SKM-1 treated with dmso at 0.1 percent for 144 hours (cell line): ENCODE measurements around the gene DCX.

Experiments
- DNase-seq: peaks from one replicate; lab custom pipeline; 2025; ENCODE audit not compliant: unreplicated experiment; lab: John Stamatoyannopoulos, UW

Gene DCX

DNA sequence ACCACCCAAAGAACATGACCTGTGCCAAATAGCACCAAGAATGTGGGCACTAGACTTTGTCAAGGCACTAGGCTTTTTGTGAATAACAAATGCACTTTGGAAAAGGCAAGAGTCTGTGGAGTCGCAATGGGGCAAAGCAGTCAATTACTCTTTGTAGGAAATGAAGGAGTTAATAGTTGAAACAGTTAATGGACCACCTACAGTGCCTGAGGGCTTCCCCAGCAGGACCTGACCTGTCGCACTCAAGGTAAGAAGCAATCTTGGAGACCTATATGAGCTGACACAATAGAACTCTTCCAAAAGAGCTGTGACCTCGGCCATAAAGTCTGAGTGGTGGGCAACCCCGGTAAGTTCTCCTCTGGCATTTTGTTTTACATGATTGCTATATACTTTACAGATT, 92.5 kb downstream of the DCX start:
- no peak for DNase-seq

GRCh38 chrX:111318901-111319300, 93.1 kb downstream of the DCX start:
- no peak for DNase-seq

GRCh38 chrX:111309083-111309482, 102.9 kb downstream of the DCX start:
- DNase-seq, result no peak

- DNase-seq, result no peak
Measured at GRCh38 chrX:111308039-111308438, 104.0 kb downstream of the DCX start.

DNA sequence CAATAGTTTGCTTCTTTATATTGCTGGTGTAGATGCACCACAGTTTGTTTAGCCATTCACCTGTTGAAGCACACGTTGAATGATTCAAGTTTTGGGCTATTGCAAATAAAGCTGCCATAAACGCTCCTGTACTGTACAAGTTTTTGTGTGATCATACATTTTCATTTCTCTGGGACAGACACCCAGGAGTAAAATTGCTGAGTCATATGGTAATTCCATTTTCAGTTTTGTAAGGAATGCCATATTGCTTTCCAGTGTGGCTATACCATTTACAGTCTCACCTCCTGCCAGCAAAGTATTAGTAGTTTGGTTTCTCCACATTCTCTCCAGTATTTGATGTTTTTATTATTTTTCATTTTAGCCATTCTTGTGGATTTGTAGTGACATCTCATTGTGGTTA, 109.7 kb downstream of the DCX start:
- no peak for DNase-seq

DNA sequence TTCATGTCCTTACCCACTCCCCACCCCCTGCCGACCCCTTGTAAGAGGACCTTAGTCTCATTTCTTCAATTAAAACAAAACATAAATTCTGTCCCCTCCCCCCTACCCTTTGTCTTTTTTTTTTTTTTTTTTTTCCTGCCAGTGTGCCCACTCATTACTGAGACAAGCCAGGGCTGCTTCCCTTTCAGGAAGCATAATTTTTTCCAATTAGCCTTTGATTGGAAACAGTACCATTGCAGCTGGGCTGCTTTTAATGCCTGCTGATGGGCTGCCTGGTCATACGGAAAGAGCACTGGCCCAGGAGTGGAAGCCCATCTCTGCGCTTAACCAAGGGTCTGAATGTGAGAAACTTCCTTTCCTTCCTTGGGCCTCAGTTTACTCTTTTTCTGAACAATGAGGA, 123.2 kb downstream of the DCX start:
- DNase-seq, result no peak

GRCh38 chrX:111284631-111285293, 127.2 kb downstream of the DCX start:
- DNase-seq, result no peak

- DNase-seq, result no peak
Measured at GRCh38 chrX:111283446-111283845, 128.5 kb downstream of the DCX start.

- no peak for DNase-seq
Measured at GRCh38 chrX:111282991-111283390, 129.0 kb downstream of the DCX start.

- no peak for DNase-seq
Measured at GRCh38 chrX:111282139-111282538, 129.9 kb downstream of the DCX start.

GRCh38 chrX:111270339-111270738, 141.7 kb downstream of the DCX start, which contains the start of gene CAPN6:
CAPN6 (minus strand) TSS chrX:111270483; CDS start chrX:111263936, 6,547 bp downstream.
- DNase-seq, result no peak

DNA sequence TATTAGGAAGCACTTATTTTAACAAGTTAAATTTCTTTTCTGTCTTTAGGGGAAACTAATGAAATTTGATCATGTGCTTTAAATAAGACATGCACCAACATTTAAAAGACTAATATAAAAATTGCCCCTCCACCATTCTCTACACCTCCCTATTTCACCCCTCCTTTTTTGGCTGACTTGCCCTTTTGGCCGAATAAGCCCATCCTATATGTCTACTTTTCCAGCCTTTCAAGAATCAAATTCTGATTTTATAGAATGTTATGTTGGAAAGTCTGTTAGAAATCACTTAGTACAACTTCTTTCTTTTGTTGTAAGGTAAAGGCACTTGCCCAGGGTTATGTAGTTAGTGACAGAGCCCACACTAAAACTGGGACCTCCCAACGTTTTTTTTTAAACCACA, 143.5 kb downstream of the DCX start:
- DNase-seq, result no peak

GRCh38 chrX:111265486-111265885, 146.5 kb downstream of the DCX start:
- no peak for DNase-seq

DNA sequence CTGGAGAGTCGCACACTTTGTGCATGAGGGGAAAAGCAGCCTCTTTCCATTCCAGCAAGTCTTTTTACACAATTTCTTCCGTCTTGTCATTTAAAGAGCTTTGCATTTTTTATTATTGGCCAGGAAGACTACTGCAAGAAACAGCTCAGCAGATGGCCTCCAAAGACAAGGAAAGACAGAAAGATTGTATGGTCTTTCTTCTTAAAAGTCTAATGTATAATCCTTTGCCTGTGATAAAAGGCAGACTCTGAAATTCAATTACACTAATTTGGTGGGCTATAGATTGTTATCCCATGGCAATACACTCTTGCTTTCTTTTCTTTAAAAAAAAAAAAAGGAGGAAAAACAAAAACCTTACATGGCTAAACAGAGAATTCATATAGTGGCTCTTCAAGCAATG, 147.6 kb downstream of the DCX start:
- no peak for DNase-seq

DNA sequence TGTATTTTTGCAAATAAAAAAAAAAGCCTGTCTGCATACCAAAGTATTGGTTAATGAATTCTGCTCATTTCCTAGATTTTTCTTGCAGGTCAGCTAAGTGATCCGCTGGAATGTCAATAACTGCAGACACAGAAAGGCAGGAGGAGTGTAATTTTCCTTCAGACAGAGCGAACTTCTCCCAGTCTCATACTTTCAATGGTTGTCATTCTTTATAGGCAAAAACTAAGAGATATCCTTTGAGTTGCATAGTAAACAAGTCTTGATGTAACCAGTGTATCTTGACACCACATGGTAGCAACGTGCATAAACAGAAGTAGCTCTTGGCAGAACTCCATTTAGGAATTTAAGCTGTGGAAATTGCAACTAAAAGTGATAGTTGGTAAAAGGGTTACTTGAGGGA, 149.9 kb downstream of the DCX start:
- no peak for DNase-seq

- no peak for DNase-seq
Measured at GRCh38 chrX:111260451-111260850, 151.5 kb downstream of the DCX start.

DNA sequence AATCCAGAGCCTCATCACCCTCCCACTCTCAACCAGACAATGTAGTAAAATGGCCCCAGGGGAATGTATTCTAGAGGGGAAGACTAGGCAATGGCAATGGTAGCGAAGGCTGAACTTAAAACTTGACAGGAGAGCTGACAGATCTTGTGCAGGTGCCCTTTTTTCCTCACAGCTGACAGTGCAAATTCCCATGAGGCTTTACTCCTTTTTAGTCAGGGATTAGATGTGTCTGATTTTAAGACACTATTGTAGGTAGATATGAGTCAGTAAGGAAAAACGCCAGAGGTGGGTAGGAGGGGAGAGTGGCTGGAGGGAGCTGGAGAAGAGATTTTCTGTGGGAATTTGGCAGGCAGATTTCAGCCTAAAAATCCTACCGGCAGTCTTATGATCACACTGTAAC, 152.4 kb downstream of the DCX start:
- no peak for DNase-seq

DNA sequence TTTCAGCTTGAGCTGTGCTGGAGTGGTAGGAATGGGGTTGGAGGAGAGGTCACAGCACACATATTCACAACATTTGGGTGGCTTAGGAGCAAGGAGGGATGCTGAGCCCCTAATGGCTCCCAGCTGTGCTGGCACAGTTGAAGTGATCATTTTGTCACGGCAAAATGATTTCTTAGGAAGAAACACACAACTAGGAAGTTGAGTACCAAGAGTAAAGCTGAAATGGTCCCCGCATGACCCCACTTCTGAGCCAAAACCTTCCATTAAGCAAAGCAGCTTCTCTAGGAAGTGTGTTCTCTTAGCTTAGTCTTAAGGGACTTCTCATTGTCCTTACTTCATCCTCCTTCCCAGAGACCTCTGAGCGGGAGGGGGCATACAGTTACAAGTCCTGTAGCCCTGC, 154.3 kb downstream of the DCX start:
- no peak for DNase-seq

DNA sequence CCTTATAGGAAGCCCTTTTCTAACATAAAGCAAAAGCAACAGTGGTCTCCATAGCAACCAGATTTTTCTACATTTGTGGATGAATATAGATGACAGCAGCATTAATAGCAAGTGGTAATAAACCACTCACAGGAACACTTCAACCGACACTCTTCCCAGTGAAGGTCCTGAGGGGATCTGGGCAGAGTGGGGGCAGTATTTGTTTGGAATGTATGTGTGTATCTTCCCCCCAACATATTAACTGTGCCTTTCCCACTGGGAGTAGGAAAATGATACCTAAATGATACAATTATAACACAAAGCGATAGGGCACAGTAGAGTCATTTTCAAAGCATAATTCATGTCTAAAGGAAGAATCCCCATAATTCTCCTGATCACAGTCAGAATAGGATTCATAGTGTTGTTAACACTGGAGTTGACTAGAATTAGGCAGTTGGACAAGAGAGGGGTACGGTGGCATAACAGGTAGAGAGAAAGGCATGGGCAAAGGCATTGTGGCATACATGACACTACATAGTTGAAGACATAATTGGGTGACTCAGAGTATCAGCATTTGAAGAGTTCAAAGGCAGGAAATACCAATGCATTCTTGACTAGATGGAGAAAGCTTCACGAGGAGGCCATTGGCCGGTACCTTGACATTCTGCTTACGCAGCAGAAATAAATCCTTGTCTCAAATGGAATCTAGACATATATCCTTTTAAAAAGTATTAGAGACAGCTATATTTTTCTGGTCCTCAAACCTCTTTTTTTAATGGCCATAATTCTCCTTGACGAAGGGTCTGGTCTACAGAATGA, 156.9 kb downstream of the DCX start:
- no peak for DNase-seq

GRCh38 chrX:111244235-111244750, 167.7 kb downstream of the DCX start:
- DNase-seq, result no peak
